HFF-Myc (cell line): ENCODE results near the gene NKX2-3.

Experiments
- DNase-seq: peaks from one replicate; pipeline ENCODE4 v3.0.0-alpha.2; 2011; ENCODE audit warnings: low read depth; ENCODE audit errors: extremely low read depth
- H3K4me3 ChIP-seq: replicated peaks from 2 replicates; pipeline ENCODE4 v1.5.1; 2011; ENCODE audit warnings: low read depth, mild to moderate bottlenecking, control low read depth, low read length
- CTCF ChIP-seq: IDR thresholded peaks from 2 replicates; pipeline ENCODE4 v1.5.1; 2012; ENCODE audit warnings: mild to moderate bottlenecking, low read depth, low read length, control low read depth; ENCODE audit errors: missing control alignments

NKX2-3 gene

GRCh38 chr10:99532687-99533495, at the start of gene NKX2-3:
TSS of gene NKX2-3 (plus strand) at chr10:99532942. CDS start at chr10:99533132, 190 bp downstream.
- H3K4me3 ChIP-seq = no peak within 1 kb of the TSS
- DNase-seq = no peak
- no peak for TF ChIP-seq CTCF

GRCh38 chr10:99484626-99485581, 47.8 kb upstream of the NKX2-3 start:
- peak; percentile 19 for TF ChIP-seq CTCF
- DNase-seq = no peak
- no peak overlapping the region for H3K4me3 ChIP-seq

GRCh38 chr10:99487125-99487807, 45.5 kb upstream of the NKX2-3 start:
- DNase-seq = no peak
- H3K4me3 ChIP-seq = no peak overlapping the region
- TF ChIP-seq CTCF = no peak

- DNase-seq = no peak
- TF ChIP-seq CTCF = no peak
These were observed 43.5 kb upstream of the NKX2-3 start for GRCh38 chr10:99489271-99489670.

GRCh38 chr10:99497343-99498025, 35.3 kb upstream of the NKX2-3 start:
- no peak for TF ChIP-seq CTCF
- H3K4me3 ChIP-seq = no peak overlapping the region

More at GRCh38 chr10:99489271-99489670, 43.5 kb upstream of the NKX2-3 start:
- H3K4me3 ChIP-seq = no peak overlapping the region

GRCh38 chr10:99506416-99506815, 26.3 kb upstream of the NKX2-3 start:
- no peak for TF ChIP-seq CTCF
- no peak for DNase-seq
- H3K4me3 ChIP-seq = no peak overlapping the region

More at GRCh38 chr10:99497343-99498025, 35.3 kb upstream of the NKX2-3 start:
- no peak for DNase-seq
